Subcutaneous adipose tissue (tissue), 4 donors: ENCODE results near the gene RHOC. TPM values are rescaled to one million over a fixed set of nuclear protein-coding genes. Genes with fewer than 3 reads are reported as not detected.

Experiments
- CTCF ChIP-seq: fragments of 450-650 bp; IDR thresholded peaks from one replicate; pipeline ENCODE4 v1.5.1; 2016; ENCODE audit warnings: low read depth, mild to moderate bottlenecking, control low read depth, antibody characterized with exemption, moderate library complexity
- total RNA-seq, 4 donors: library from RNA; depleted of rRNA; stranded (reverse); fragments of >200 nt; gene quantifications; one replicate each; pipeline ENCODE4 v1.1.0, GENCODE V29; 2016

RHOC gene
- total RNA-seq, 4 donors from 2014 or later = 114 to 201 (median 136) TPM

GRCh38 chr1:112672842-112673241, 34.1 kb downstream of the RHOC start:
- no peak for TF ChIP-seq CTCF

DNA sequence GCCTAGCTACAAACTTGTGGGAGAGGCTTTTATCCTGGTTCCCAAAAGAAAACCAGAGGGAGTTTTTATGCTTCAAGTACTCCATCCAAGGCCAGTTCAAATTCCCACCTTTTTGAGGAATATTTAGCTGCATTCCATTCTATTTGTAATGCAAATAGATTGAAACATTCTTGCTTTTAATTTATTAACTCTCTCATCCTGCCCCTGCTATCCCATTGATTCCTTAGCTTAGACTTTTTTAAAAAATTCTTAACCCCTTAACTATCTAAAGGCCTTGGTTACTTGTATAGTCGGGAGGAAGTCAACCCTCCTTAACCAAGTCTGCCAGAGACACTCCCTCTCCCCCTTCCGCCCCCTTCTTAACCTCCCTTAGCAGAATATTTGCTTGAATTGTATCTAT, 34.9 kb downstream of the RHOC start:
- TF ChIP-seq CTCF = no peak

DNA sequence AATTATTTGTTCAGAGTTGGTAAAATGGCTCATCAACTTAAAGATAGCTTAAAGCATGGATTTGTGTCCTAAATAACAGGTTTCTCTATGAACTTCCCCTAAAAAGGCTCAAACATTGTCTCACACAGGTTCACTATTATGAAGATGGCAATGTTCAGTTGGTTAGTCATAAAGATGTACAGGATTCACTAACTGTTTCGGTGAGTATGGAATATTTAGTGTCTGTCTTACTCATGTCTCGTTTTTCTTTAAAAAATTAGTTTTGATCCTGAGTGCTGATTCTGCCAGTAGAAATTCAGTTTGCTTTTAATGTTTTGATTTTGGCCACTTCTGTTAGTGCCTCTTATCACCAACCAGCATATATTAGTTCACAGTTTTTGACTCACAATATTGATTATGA, 40.0 kb downstream of the RHOC start:
- no peak for TF ChIP-seq CTCF

DNA sequence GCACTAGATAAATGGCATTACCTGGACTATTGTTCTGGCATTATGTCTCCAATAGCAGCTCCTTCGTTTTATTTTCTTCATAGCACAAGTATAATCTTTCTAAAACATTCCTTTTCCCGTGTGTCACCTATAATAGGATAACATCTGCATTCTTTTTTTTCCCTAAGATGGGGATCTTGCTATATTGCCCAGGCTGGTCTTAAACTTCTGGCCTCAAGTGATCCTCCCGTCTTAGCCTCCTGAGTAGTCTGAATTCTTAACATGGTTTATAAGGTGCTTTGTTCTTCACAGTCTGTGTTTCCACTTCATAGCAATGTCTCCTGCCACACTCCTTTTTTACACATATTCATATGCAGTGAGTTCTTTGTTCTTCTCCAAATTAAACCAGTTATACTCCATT, 41.1 kb downstream of the RHOC start:
- TF ChIP-seq CTCF = no peak

DNA sequence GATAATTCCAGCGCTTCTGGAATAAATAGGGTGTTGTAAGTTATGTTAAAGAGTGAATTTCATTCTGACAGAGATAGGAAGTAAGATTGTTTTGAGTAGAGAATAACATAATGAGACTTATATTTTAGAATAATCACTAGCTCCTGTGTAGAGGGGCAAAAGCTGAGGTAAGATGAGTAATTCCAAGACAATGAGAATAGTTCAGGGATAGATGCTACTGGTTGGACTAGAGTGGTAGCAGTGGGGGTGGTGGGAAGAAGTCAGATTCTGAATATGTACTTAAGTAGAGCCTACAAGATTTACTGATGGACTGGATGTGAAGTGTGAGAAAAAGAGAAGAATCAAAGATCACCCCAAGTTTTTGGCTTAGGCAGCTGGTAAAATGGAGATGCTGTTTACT, 55.7 kb downstream of the RHOC start:
- no peak for TF ChIP-seq CTCF

Other genes starting within 250 kb of the RHOC start
- gene WNT2B, start 198.2 kb downstream of the RHOC start, total RNA-seq = 1 to 10 TPM; 3.6 to 7.5 (median 6.0) TPM
- 10 to 100 TPM; 18.4 to 38.8 (median 24.0) TPM for gene ST7L, start 88.0 kb downstream of the RHOC start, total RNA-seq
- gene CAPZA1, start 87.3 kb downstream of the RHOC start, total RNA-seq = 100 to 1,000 TPM; 102 to 209 (median 165) TPM
- gene MOV10, start 32.5 kb downstream of the RHOC start, total RNA-seq = 10 to 100 TPM; 11.6 to 51.6 (median 21.7) TPM
- gene PPM1J, start 8.2 kb upstream of the RHOC start, total RNA-seq = under 1 TPM in 1 of 4 donors, not detected in 3; 0.51 TPM
- gene SLC16A1, start 249.1 kb upstream of the RHOC start, total RNA-seq = 10 to 100 TPM; 10.2 to 53.8 (median 18.4) TPM